GM12878 (cell line): Measurements from ENCODE around the gene CAB39L. TPM values are rescaled to one million over a fixed set of nuclear protein-coding genes. Genes with fewer than 3 reads are reported as not detected.

Source experiments
- ATAC-seq: fragments of 200-7000 bp; cut with Tn5 transposase; 3 replicates; pipeline ENCODE4 v1.9.1; 2020; ENCODE audit warnings: mild to moderate bottlenecking, moderate library complexity
- BruUV-seq: library from RNA; stranded (reverse); fragments of 400-500 nt; replicated peaks from 2 replicates; lab custom pipeline; 2021; lab: Mats Ljungman, UMichigan
- CTCF ChIA-PET: fragments of 300-600 bp; sonication (Branson Sonifier 250); formaldehyde crosslinking; extraction: SDS; loops from one replicate; lab custom pipeline; 2021; ENCODE audit warnings: inconsistent platforms; lab: Yijun Ruan, JAX
- POLR2A ChIA-PET: fragments of 350-600 bp; formaldehyde crosslinking; extraction: SDS; loops from one replicate; lab custom pipeline; 2021; ENCODE audit warnings: inconsistent platforms; lab: Charles Lee
- RAD21 ChIA-PET: fragments of 300-600 bp; sonication (Branson Sonifier 250); formaldehyde crosslinking; loops from one replicate; lab custom pipeline; 2023; ENCODE audit warnings: antibody characterized with exemption; ENCODE audit not compliant: unreplicated experiment; lab: Charles Lee
- SMC1A ChIA-PET: fragments of 300-600 bp; sonication (Branson Sonifier 250); formaldehyde crosslinking; loops from one replicate; lab custom pipeline; 2023; ENCODE audit not compliant: unreplicated experiment, uncharacterized antibody; lab: Charles Lee
- DNase-seq: peaks from one replicate; pipeline ENCODE4 v3.0.0-alpha.2; 2011; ENCODE audit warnings: low read depth, low spot score
- FAIRE-seq: peaks from 3 replicates; lab custom pipeline; 2011; peaks lifted over from hg19 to GRCh38; lab: Jason Lieb, UNC
- H2AFZ ChIP-seq: 2 replicates; pipeline ENCODE4 v1.6.0; 2011; ENCODE audit warnings: low read depth, low read length, control low read depth; ENCODE audit not compliant: control insufficient read depth
- H3K27ac ChIP-seq: 2 replicates; pipeline ENCODE4 v1.5.1; 2011; ENCODE audit warnings: control low read depth; ENCODE audit not compliant: control insufficient read depth, insufficient read depth
- H3K27me3 ChIP-seq, 2 experiments: replicated peaks in 1 of 2; 2 replicates each; pipeline versions ENCODE4 v1.6.0 to v1.6.1; 2011; ENCODE audit warnings: low read length in 1 of 2; ENCODE audit not compliant: control insufficient read depth in 2 of 2, insufficient read depth in 2 of 2
- H3K36me3 ChIP-seq, 2 experiments: 2 replicates each; pipeline ENCODE4 v1.5.1; 2011; ENCODE audit warnings: low read length in 1 of 2; ENCODE audit not compliant: control insufficient read depth in 2 of 2, insufficient read depth in 2 of 2
- H3K4me1 ChIP-seq: 2 replicates; pipeline ENCODE4 v1.6.1; 2011; ENCODE audit warnings: mild to moderate bottlenecking, low read length, moderate library complexity, mixed read lengths; ENCODE audit not compliant: control insufficient read depth, insufficient read depth
- H3K4me2 ChIP-seq: 2 replicates; pipeline ENCODE4 v1.6.0; 2011; ENCODE audit warnings: control low read depth; ENCODE audit not compliant: control insufficient read depth, insufficient read depth
- H3K4me3 ChIP-seq: fragments of 200-600 bp; sonication (generic); 2 replicates; pipeline ENCODE4 v1.5.1; 2016
- H3K79me2 ChIP-seq: 2 replicates; pipeline ENCODE4 v1.6.0; 2011; ENCODE audit warnings: low read length; ENCODE audit not compliant: control insufficient read depth, insufficient read depth
- H3K9ac ChIP-seq: 2 replicates; pipeline ENCODE4 v1.8.0; 2011; ENCODE audit warnings: low read length, control low read depth, mixed read lengths; ENCODE audit not compliant: control insufficient read depth, insufficient read depth
- H3K9me3 ChIP-seq: replicated peaks from 3 replicates; pipeline ENCODE4 v1.5.1; 2011; ENCODE audit warnings: mild to moderate bottlenecking, low read length; ENCODE audit not compliant: control insufficient read depth, insufficient read depth
- H4K20me1 ChIP-seq: 2 replicates; pipeline ENCODE4 v1.6.0; 2011; ENCODE audit not compliant: control insufficient read depth, insufficient read depth
- ATF3 ChIP-seq: IDR thresholded peaks from 2 replicates; pipeline ENCODE4 v1.6.1; 2011; ENCODE audit warnings: low read depth, mild to moderate bottlenecking, low read length, moderate library complexity, borderline replicate concordance; ENCODE audit errors: extremely low read depth
- CHD4 ChIP-seq: fragments of 200-600 bp; sonication (generic); IDR thresholded peaks from 2 replicates; pipeline ENCODE4 v1.6.1; 2016; ENCODE audit warnings: mild to moderate bottlenecking
- EP300 ChIP-seq, 2 experiments: fragments of 150-350 bp in 1 of 2; IDR thresholded peaks; 2 replicates each; pipeline ENCODE4 v1.6.1; 2011 to 2012; ENCODE audit warnings: low read depth in 2 of 2, low read length in 2 of 2, borderline replicate concordance in 1 of 2, improper control_type of control experiment in 1 of 2, inconsistent platforms in 1 of 2; ENCODE audit not compliant: control insufficient read depth in 1 of 2
- MYC ChIP-seq: IDR thresholded peaks from 2 replicates; pipeline ENCODE4 v1.6.1; 2011; ENCODE audit warnings: mild to moderate bottlenecking, low read length, moderate library complexity, inconsistent platforms; ENCODE audit not compliant: insufficient read depth, insufficient replicate concordance, insufficient read length, severe bottlenecking
- NFIC ChIP-seq: IDR thresholded peaks from 2 replicates; pipeline ENCODE4 v1.6.1; 2012; ENCODE audit warnings: low read depth, mild to moderate bottlenecking, inconsistent platforms, low read length, moderate library complexity
- POLR2AphosphoS5 ChIP-seq: IDR thresholded peaks from 2 replicates; pipeline ENCODE4 v1.6.1; 2011; ENCODE audit warnings: mild to moderate bottlenecking, low read length, inconsistent platforms
- ZNF687 ChIP-seq: fragments of 450-650 bp; IDR thresholded peaks from 2 replicates; pipeline ENCODE4 v1.6.1; 2017; ENCODE audit warnings: mild to moderate bottlenecking, moderate library complexity
- WGBS: methylation state at CpG from one replicate; pipeline ENCODE4 v1.1.6; 2016; ENCODE audit warnings: low lambda C conversion rate; ENCODE audit not compliant: insufficient replicate concordance, insufficient coverage; ENCODE audit errors: missing lambda C conversion rate; 5-methylcytosine and 5-hydroxymethylcytosine counted together
- in situ Hi-C: fragments of 300-500 bp; cut with MboI; formaldehyde crosslinking; loops from 9 replicates; pipeline ENCODE4 v1.14.3; 2018; ENCODE audit warnings: mixed read lengths
- intact Hi-C: fragments of 100-400 bp; cut with micrococcal nuclease; formaldehyde crosslinking; loops from one replicate; pipeline ENCODE4 v1.14.2; 2022; ENCODE audit not compliant: unreplicated experiment
- polyA plus RNA-seq, 11 experiments: library from polyadenylated mRNA; depleted of rRNA in 4 of 11; unstranded in 6 of 11; stranded (reverse) in 5 of 11; fragments of >200 nt; fragmentation: Nextera tagmentation in 4 of 11; fragmentation: Illumina TruSeq in 1 of 11; extraction: Ambion mirVana in 4 of 11; extraction: Trizol in 1 of 11; gene quantifications; 1 replicate in 1 of 11; 2 replicates in 10 of 11; pipeline versions ENCODE4 v1.2.1 to v1.2.3, GENCODE V29; 2011 to 2016; ENCODE audit warnings: inconsistent platforms in 2 of 11, missing spikeins in 2 of 11, low read depth in 1 of 11
- total RNA-seq, 4 experiments: library from RNA; depleted of rRNA in 3 of 4; stranded (reverse); fragments of >200 nt in 3 of 4; fragmentation: Illumina TruSeq in 1 of 4; extraction: Trizol in 1 of 4; gene quantifications; 2 replicates each; pipeline versions ENCODE4 v1.2.1 to v1.2.3, GENCODE V29; 2013 to 2021
- TF ChIP-seq, protein P1 (sequence below): IDR thresholded peaks from 2 replicates; pipeline ENCODE4 v1.6.1; 2011; ENCODE audit warnings: low read depth, low read length, improper control_type of control experiment, borderline replicate concordance

Gene CAB39L
- total and polyA plus RNA-seq, 10 of the 15 experiments (the other 5 are each of a cell fraction or from before 2014, with no cell fraction given) = 0.88 to 3.0 (median 1.7) TPM

- no peak for FAIRE-seq
- H3K36me3 ChIP-seq = no peaks in the 10 kb centered on the region
- ChIA-PET POLR2A (no interaction called here), CTCF (no interaction called here), SMC1A (no interaction called here), RAD21 (no interaction called here)
- H3K79me2 ChIP-seq = no peaks in the 10 kb centered on the region
- H2AFZ ChIP-seq = no peak overlapping the region
- TF ChIP-seq ATF3 (no peak), EP300 (IDR thresholded peaks at IDR 0.05; ENCODE audit: borderline replicate concordance in 1 of 2, control insufficient read depth in 1 of 2, low read depth in 2 of 2, low read length in 2 of 2) (no peak), POLR2AphosphoS5 (no peak)
- no peak overlapping the region for H3K4me2 ChIP-seq
- no peak for ATAC-seq
- BruUV-seq = no TSS peak
- 0 out of 2 replicates have a peak overlapping the region, but pooled peaks have one; percentile 34 for H3K27ac ChIP-seq
- no peaks in the 10 kb centered on the region; the same call in 1 of the 2 replicates for H3K4me1 ChIP-seq
- WGBS = 74% methylated on average over 4 of the region's 4 CpGs
- no peak overlapping the region for H3K9ac ChIP-seq
- no peak overlapping the region for H3K4me3 ChIP-seq
- H4K20me1 ChIP-seq = no peaks in the 10 kb centered on the region
- intact Hi-C loops = no loop called here
- in situ Hi-C loops = no loop called here
- DNase-seq = no peak
- H3K9me3 ChIP-seq = no peaks in the 10 kb centered on the region; the same call in 2 of the 3 replicates
- no peaks in the 10 kb centered on the region for H3K27me3 ChIP-seq
These were observed 33.9 kb downstream of the CAB39L start for GRCh38 chr13:49410006-49410405.

DNA sequence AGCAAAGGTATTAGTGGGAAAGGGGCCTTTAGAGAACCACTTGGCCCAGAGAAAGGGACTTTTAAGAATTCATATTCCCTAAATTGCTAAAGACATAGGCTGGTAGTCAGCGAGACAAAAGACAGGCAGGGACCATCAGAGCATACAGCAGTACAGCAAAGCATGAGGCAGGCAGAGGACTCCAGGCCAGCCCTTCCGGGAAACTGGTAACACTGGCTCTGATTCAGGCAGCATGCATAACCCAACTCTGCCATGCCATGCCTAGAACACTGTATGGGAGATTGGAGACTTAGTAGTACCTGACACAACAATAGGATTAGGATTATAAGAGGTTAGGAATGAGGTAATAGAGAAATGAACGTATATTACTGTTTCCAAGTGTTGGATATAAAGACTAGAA, 34.9 kb downstream of the CAB39L start:
- no peaks in the 10 kb centered on the region; the same call in 1 of the 2 replicates for H3K4me1 ChIP-seq
- H2AFZ ChIP-seq = no peak overlapping the region
- no peaks in the 10 kb centered on the region for H3K36me3 ChIP-seq
- intact Hi-C loops = no loop called here
- H3K27me3 ChIP-seq = no peaks in the 10 kb centered on the region
- H3K27ac ChIP-seq = no peak overlapping the region
- RAD21 ChIA-PET = no interaction called here
- no peak overlapping the region for H3K4me3 ChIP-seq
- no peak overlapping the region for H3K9ac ChIP-seq
- TF ChIP-seq ZNF687 (no peak), MYC (no peak), NFIC (no peak), CHD4 (no peak)
- TF ChIP-seq, protein P1, sequence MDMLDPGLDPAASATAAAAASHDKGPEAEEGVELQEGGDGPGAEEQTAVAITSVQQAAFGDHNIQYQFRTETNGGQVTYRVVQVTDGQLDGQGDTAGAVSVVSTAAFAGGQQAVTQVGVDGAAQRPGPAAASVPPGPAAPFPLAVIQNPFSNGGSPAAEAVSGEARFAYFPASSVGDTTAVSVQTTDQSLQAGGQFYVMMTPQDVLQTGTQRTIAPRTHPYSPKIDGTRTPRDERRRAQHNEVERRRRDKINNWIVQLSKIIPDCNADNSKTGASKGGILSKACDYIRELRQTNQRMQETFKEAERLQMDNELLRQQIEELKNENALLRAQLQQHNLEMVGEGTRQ = no peak
- TF ChIP-seq, all 136 proteins: peak for 0
- no peaks in the 10 kb centered on the region for H4K20me1 ChIP-seq
- CTCF ChIA-PET = no interaction called here
- FAIRE-seq (no peak), ATAC-seq (no peak), DNase-seq (no peak)
- SMC1A ChIA-PET = no interaction called here
- 91% methylated on average over 3 of the region's 3 CpGs for WGBS
- no peaks in the 10 kb centered on the region for H3K79me2 ChIP-seq
- H3K9me3 ChIP-seq = no peaks in the 10 kb centered on the region; the same call in none of the 3 replicates
- POLR2A ChIA-PET = no interaction called here
- BruUV-seq = no TSS peak
- in situ Hi-C loops = no loop called here
- peak overlapping the region; percentile 4; the same call in 1 of the 2 replicates for H3K4me2 ChIP-seq
